ENCODE data around the gene MAGI2. TPM values are rescaled to one million over a fixed set of nuclear protein-coding genes. Genes with fewer than 3 reads are reported as not detected.

MAGI2 gene
- total RNA-seq, 1 experiment from 2014 or later = 0.22 TPM

GRCh38 chr7:79471699-79472098, 18.2 kb upstream of the MAGI2 start:
- Histone ChIP-seq H3K79me2 (ENCODE audit: insufficient read depth, low read length) (no peaks in the 10 kb centered on the region), H2AFZ (ENCODE audit: low read depth, low read length, poor library complexity, severe bottlenecking) (no peak overlapping the region), H3K9me3 (ENCODE audit: control insufficient read depth in 1 of 2, insufficient read depth in 1 of 2, low read depth in 1 of 2, low read length in 2 of 2) (no peaks in the 10 kb centered on the region), H3K4me3 (replicated peaks in 1 of 2; ENCODE audit: low read depth in 1 of 2, low read length in 2 of 2) (no peak overlapping the region), H3K27me3 (ENCODE audit: insufficient read depth, low read length) (no peaks in the 10 kb centered on the region), H4K20me1 (ENCODE audit: insufficient read depth) (no peaks in the 10 kb centered on the region), H3K9ac (ENCODE audit: low read length) (no peak overlapping the region), H3K36me3 (ENCODE audit: control insufficient read depth in 1 of 2, insufficient read depth in 2 of 2, low read length in 2 of 2) (no peaks in the 10 kb centered on the region), H3K27ac (ENCODE audit: low read depth, low read length) (no peak overlapping the region), H3K4me2 (ENCODE audit: low read length) (no peak overlapping the region), H3K4me1 (ENCODE audit: control insufficient read depth in 1 of 2, insufficient read depth in 2 of 2, low read length in 2 of 2) (no peaks in the 10 kb centered on the region), H3K9me2 (ENCODE audit: insufficient read depth) (no peaks in the 10 kb centered on the region)
- DNase-seq (ENCODE audit: low read depth, low spot score) = no peak
- RAD21 ChIA-PET (ENCODE audit: low non-redundant PET in 1 of 2, low total read pairs in 2 of 2, uncharacterized antibody in 2 of 2, unreplicated experiment in 2 of 2) = no interaction called here
- CTCF ChIA-PET = no interaction called here
- TF ChIP-seq, protein P1, sequence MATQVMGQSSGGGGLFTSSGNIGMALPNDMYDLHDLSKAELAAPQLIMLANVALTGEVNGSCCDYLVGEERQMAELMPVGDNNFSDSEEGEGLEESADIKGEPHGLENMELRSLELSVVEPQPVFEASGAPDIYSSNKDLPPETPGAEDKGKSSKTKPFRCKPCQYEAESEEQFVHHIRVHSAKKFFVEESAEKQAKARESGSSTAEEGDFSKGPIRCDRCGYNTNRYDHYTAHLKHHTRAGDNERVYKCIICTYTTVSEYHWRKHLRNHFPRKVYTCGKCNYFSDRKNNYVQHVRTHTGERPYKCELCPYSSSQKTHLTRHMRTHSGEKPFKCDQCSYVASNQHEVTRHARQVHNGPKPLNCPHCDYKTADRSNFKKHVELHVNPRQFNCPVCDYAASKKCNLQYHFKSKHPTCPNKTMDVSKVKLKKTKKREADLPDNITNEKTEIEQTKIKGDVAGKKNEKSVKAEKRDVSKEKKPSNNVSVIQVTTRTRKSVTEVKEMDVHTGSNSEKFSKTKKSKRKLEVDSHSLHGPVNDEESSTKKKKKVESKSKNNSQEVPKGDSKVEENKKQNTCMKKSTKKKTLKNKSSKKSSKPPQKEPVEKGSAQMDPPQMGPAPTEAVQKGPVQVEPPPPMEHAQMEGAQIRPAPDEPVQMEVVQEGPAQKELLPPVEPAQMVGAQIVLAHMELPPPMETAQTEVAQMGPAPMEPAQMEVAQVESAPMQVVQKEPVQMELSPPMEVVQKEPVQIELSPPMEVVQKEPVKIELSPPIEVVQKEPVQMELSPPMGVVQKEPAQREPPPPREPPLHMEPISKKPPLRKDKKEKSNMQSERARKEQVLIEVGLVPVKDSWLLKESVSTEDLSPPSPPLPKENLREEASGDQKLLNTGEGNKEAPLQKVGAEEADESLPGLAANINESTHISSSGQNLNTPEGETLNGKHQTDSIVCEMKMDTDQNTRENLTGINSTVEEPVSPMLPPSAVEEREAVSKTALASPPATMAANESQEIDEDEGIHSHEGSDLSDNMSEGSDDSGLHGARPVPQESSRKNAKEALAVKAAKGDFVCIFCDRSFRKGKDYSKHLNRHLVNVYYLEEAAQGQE (IDR thresholded peaks at IDR 0.05; ENCODE audit: low read depth) = no peak
- TF ChIP-seq RAD21 (IDR thresholded peaks at IDR 0.05; ENCODE audit: low read depth) (no peak), JUND (IDR thresholded peaks at IDR 0.05) (no peak), YY1 (IDR thresholded peaks at IDR 0.05; ENCODE audit: extremely low read depth, insufficient replicate concordance, low read depth, low read length) (no peak), POLR2AphosphoS5 (IDR thresholded peaks at IDR 0.05; ENCODE audit: low read depth, low read length) (no peak), ZFX (IDR thresholded peaks at IDR 0.05) (no peak), ZNF274 (IDR thresholded peaks at IDR 0.05; ENCODE audit: low read depth, low read length) (no peak), SP1 (IDR thresholded peaks at IDR 0.05; ENCODE audit: low read depth) (no peak), EZH2 (IDR thresholded peaks at IDR 0.05) (no peak), ELF1 (IDR thresholded peaks at IDR 0.05; ENCODE audit: borderline replicate concordance, low read depth) (no peak), SIN3A (IDR thresholded peaks at IDR 0.05; ENCODE audit: low read depth) (no peak), EZH2phosphoT487 (IDR thresholded peaks at IDR 0.05; ENCODE audit: borderline replicate concordance) (no peak), SRF (IDR thresholded peaks at IDR 0.05; ENCODE audit: low read depth) (no peak), FOSL1 (IDR thresholded peaks at IDR 0.05; ENCODE audit: low read depth) (no peak)
- TF ChIP-seq, protein P2, sequence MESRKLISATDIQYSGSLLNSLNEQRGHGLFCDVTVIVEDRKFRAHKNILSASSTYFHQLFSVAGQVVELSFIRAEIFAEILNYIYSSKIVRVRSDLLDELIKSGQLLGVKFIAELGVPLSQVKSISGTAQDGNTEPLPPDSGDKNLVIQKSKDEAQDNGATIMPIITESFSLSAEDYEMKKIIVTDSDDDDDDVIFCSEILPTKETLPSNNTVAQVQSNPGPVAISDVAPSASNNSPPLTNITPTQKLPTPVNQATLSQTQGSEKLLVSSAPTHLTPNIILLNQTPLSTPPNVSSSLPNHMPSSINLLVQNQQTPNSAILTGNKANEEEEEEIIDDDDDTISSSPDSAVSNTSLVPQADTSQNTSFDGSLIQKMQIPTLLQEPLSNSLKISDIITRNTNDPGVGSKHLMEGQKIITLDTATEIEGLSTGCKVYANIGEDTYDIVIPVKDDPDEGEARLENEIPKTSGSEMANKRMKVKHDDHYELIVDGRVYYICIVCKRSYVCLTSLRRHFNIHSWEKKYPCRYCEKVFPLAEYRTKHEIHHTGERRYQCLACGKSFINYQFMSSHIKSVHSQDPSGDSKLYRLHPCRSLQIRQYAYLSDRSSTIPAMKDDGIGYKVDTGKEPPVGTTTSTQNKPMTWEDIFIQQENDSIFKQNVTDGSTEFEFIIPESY (IDR thresholded peaks at IDR 0.05; ENCODE audit: extremely low read depth, insufficient replicate concordance, low read length) = no peak
- TF ChIP-seq, protein P3, sequence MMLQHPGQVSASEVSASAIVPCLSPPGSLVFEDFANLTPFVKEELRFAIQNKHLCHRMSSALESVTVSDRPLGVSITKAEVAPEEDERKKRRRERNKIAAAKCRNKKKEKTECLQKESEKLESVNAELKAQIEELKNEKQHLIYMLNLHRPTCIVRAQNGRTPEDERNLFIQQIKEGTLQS (IDR thresholded peaks at IDR 0.05) = no peak
- TF ChIP-seq, protein P4, sequence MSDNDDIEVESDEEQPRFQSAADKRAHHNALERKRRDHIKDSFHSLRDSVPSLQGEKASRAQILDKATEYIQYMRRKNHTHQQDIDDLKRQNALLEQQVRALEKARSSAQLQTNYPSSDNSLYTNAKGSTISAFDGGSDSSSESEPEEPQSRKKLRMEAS (IDR thresholded peaks at IDR 0.05) = no peak
- no peak for ATAC-seq
- POLR2A ChIA-PET = no interaction called here
- BruUV-seq (replicated peaks) = no TSS peak
- intact Hi-C loops (cut with micrococcal nuclease) = no loop called here
